ENCODE results near the gene HSD17B2. TPM values are rescaled to one million over a fixed set of nuclear protein-coding genes. Genes with fewer than 3 reads are reported as not detected.

The HSD17B2 gene
- total and polyA plus RNA-seq, 2 of the 4 experiments (the other 2 are of a cell fraction): 0.12 to 0.18 TPM

DNA sequence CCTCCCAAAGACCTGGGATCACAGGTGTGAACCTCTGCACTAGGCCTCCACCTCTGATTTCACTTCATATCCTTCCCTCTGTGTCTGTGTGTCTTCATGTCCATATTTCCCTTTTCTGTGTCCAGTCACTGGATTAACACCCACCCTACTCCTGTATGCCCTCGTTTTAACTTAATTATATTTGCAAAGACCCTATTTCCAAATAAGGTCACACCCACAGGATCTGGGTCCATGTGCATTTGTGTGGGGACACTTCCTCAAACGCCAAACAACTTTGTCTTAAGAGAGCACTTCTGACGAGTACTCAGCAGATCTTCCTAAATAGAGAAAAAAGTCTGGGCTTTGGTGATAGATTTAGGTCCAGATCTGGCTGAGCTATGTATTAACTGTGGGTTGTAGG lies 78.7 kb downstream of the HSD17B2 start:
- Histone ChIP-seq H2AK9ac (replicated peaks; ENCODE audit: low read depth, low read length, poor library complexity) (no peak overlapping the region), H4K8ac (ENCODE audit: low read depth in 2 of 2, low read length in 2 of 2) (no peak overlapping the region), H3K9me1 (ENCODE audit: insufficient read depth, low read length) (no peaks in the 10 kb centered on the region), H3K27ac (ENCODE audit: insufficient read depth, low read length) (no peak overlapping the region), H4K20me1 (ENCODE audit: insufficient read depth, low read length) (no peaks in the 10 kb centered on the region), H3K14ac (replicated peaks; ENCODE audit: low read depth, low read length) (no peak overlapping the region), H2BK5ac (ENCODE audit: low read depth, low read length, poor library complexity, severe bottlenecking) (no peak overlapping the region), H3K36me3 (ENCODE audit: control insufficient read depth, insufficient read depth, low read length) (no peaks in the 10 kb centered on the region), H2BK15ac (ENCODE audit: low read depth, low read length) (no peak overlapping the region), H4K91ac (ENCODE audit: insufficient read depth, low read depth, low read length) (no peak overlapping the region), H3K4me3 (ENCODE audit: insufficient read depth, low read depth, low read length) (no peak overlapping the region), H3K27me3 (ENCODE audit: control insufficient read depth, insufficient read depth, low read length) (no peaks in the 10 kb centered on the region), H4K5ac (ENCODE audit: low read depth, low read length) (no peak overlapping the region), H2BK20ac (ENCODE audit: low read depth, low read length) (no peak overlapping the region), H3K79me1 (ENCODE audit: low read depth in 1 of 2, low read length in 2 of 2) (no peaks in the 10 kb centered on the region), H2AK5ac (ENCODE audit: low read depth, low read length) (no peak overlapping the region), H3K4me1 (ENCODE audit: control insufficient read depth, insufficient read depth, low read length) (peaks cover 2% of the 10 kb centered on the region; the same call in 1 of the 2 replicates), H2AFZ (replicated peaks; ENCODE audit: low read length, poor library complexity) (no peak overlapping the region), H3K9ac (ENCODE audit: low read depth, low read length) (no peak overlapping the region), H3K18ac (ENCODE audit: low read depth, low read length) (no peak overlapping the region), H3K9me3 (ENCODE audit: control insufficient read depth, insufficient read depth, low read length) (no peaks in the 10 kb centered on the region), H3K4me2 (ENCODE audit: low read depth, low read length) (no peak overlapping the region), H2BK120ac (ENCODE audit: low read depth, low read length) (no peak overlapping the region), H3K4ac (ENCODE audit: low read depth, low read length) (no peak overlapping the region), H3K23ac (ENCODE audit: low read depth, low read length) (no peak overlapping the region), H3K56ac (ENCODE audit: extremely low read depth, insufficient read depth, low read length) (no peak overlapping the region)
- POLR2A ChIA-PET (ENCODE audit: unreplicated experiment): no interaction called here
- dilution Hi-C loops (cut with HindIII; ENCODE audit: low sequenced_read_pairs, unreplicated experiment) (no loop called here), in situ Hi-C loops (cut with MboI; ENCODE audit: low sequenced_read_pairs) (no loop called here), intact Hi-C loops (cut with micrococcal nuclease) (no loop called here)
- DNase-seq (no peak), ATAC-seq (ENCODE audit: low read depth) (no peak)
- BruUV-seq (replicated peaks): no TSS peak
- no CpG with 5 or more reads among the region's 3 CpGs for WGBS, 2 experiments (ENCODE audit: extremely low coverage in 2 of 2, insufficient read length in 1 of 2)
- CTCF ChIA-PET: no interaction called here
- no peak for TF ChIP-seq RFX5 (IDR thresholded peaks at IDR 0.05; ENCODE audit: low read depth, low read length)
- TF ChIP-seq CHD1 (IDR thresholded peaks at IDR 0.05; ENCODE audit: low read depth, low read length): no peak
- no peak for TF ChIP-seq MAZ (IDR thresholded peaks at IDR 0.05; ENCODE audit: borderline replicate concordance, low read depth, low read length)
- TF ChIP-seq, protein P1, sequence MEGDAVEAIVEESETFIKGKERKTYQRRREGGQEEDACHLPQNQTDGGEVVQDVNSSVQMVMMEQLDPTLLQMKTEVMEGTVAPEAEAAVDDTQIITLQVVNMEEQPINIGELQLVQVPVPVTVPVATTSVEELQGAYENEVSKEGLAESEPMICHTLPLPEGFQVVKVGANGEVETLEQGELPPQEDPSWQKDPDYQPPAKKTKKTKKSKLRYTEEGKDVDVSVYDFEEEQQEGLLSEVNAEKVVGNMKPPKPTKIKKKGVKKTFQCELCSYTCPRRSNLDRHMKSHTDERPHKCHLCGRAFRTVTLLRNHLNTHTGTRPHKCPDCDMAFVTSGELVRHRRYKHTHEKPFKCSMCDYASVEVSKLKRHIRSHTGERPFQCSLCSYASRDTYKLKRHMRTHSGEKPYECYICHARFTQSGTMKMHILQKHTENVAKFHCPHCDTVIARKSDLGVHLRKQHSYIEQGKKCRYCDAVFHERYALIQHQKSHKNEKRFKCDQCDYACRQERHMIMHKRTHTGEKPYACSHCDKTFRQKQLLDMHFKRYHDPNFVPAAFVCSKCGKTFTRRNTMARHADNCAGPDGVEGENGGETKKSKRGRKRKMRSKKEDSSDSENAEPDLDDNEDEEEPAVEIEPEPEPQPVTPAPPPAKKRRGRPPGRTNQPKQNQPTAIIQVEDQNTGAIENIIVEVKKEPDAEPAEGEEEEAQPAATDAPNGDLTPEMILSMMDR (conservative IDR thresholded peaks at IDR 0.05; ENCODE audit: low read depth, low read length): no peak
- no peak for TF ChIP-seq SMC3 (IDR thresholded peaks at IDR 0.05; ENCODE audit: low read depth, low read length)
- no peak for TF ChIP-seq POLR2A (IDR thresholded peaks at IDR 0.05; ENCODE audit: low read depth, low read length)
- no peak for TF ChIP-seq FOS (IDR thresholded peaks at IDR 0.05; ENCODE audit: low read depth, low read length)
- TF ChIP-seq, protein P2, sequence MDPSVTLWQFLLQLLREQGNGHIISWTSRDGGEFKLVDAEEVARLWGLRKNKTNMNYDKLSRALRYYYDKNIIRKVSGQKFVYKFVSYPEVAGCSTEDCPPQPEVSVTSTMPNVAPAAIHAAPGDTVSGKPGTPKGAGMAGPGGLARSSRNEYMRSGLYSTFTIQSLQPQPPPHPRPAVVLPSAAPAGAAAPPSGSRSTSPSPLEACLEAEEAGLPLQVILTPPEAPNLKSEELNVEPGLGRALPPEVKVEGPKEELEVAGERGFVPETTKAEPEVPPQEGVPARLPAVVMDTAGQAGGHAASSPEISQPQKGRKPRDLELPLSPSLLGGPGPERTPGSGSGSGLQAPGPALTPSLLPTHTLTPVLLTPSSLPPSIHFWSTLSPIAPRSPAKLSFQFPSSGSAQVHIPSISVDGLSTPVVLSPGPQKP (IDR thresholded peaks at IDR 0.05; ENCODE audit: borderline replicate concordance, low read depth, low read length): no peak
- no peak for TF ChIP-seq RAD21 (IDR thresholded peaks at IDR 0.05; ENCODE audit: low read length)
- TF ChIP-seq CEBPB (IDR thresholded peaks at IDR 0.05; ENCODE audit: low read depth, low read length): no peak
- no peak for TF ChIP-seq MXI1 (IDR thresholded peaks at IDR 0.05; ENCODE audit: borderline replicate concordance, low read depth, low read length)

Data from IMR-90 (cell line).